ENCODE results near the gene ITGA8.

The ITGA8 gene

DNA sequence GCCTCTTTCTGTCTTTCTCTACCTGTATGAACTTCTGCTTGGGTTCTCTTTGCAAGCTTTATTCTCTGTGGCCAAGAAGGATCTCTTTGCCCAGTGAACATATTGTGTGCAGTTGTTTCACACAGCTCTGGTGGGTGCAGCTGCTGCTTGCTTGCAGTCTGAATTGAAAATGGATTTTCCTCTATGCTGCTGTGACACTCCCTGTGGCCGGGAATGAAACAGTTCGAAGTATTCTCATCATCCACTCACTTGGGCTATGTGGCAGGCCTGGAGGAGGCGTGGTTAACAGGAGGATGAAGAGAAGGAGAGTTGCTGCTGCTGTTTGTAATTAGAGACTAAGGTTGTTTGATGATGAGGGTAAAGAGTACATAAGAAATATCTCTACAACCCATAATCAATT is 28.4 kb upstream of the ITGA8 start:
- Histone ChIP-seq H3K4me1 (ENCODE audit: control insufficient read depth in 1 of 2, insufficient read depth in 2 of 2, low read length in 2 of 2) (no peaks in the 10 kb centered on the region), H3K9ac (ENCODE audit: low read depth in 1 of 2, low read length in 2 of 2) (no peak overlapping the region), H3K27me3 (ENCODE audit: control insufficient read depth in 1 of 2, insufficient read depth in 2 of 2, low read length in 2 of 2) (no peaks in the 10 kb centered on the region), H3K36me3 (ENCODE audit: control insufficient read depth in 1 of 2, insufficient read depth in 2 of 2, low read length in 2 of 2) (no peaks in the 10 kb centered on the region), H3K9me3 (ENCODE audit: control insufficient read depth in 1 of 2, low read length in 2 of 2) (no peaks in the 10 kb centered on the region), H3K27ac (ENCODE audit: low read depth, low read length) (no peak overlapping the region), H3K4me3 (ENCODE audit: low read depth in 1 of 2, low read length in 2 of 2) (no peak overlapping the region)

DNA sequence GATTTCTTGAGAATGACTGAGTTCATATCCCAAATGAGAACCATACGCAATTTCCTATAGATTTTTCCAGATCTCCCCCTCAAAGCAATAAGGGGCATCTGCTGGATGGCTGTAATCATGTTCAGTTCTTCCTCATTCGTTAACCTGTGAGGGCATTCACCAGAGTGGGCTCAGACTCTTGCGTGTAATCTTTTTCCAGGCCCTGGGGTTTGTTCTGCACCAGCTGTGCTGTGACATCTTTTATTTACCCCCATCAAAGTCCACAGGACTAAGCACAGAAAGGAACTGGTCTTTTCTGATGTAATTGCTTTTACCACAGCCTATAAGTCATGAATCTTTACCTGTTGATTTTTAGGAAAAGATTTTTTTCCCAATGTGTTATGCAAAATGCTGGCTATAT is 27.9 kb upstream of the ITGA8 start:
- no peaks in the 10 kb centered on the region for H3K4me1 ChIP-seq (ENCODE audit: control insufficient read depth in 1 of 2, insufficient read depth in 2 of 2, low read length in 2 of 2)
- no peak overlapping the region for H3K9ac ChIP-seq (ENCODE audit: low read depth in 1 of 2, low read length in 2 of 2)
- no peak overlapping the region for H3K27ac ChIP-seq (ENCODE audit: low read depth, low read length)
- no peaks in the 10 kb centered on the region for H3K27me3 ChIP-seq (ENCODE audit: control insufficient read depth in 1 of 2, insufficient read depth in 2 of 2, low read length in 2 of 2)
- no peaks in the 10 kb centered on the region for H3K36me3 ChIP-seq (ENCODE audit: control insufficient read depth in 1 of 2, insufficient read depth in 2 of 2, low read length in 2 of 2)
- no peaks in the 10 kb centered on the region for H3K9me3 ChIP-seq (ENCODE audit: control insufficient read depth in 1 of 2, low read length in 2 of 2)
- no peak overlapping the region for H3K4me3 ChIP-seq (ENCODE audit: low read depth in 1 of 2, low read length in 2 of 2)

GRCh38 chr10:15745751-15746150 is 26.0 kb upstream of the ITGA8 start:
- no peak overlapping the region for H3K4me3 ChIP-seq (ENCODE audit: low read depth in 1 of 2, low read length in 2 of 2)
- no peaks in the 10 kb centered on the region for H3K4me1 ChIP-seq (ENCODE audit: control insufficient read depth in 1 of 2, insufficient read depth in 2 of 2, low read length in 2 of 2)
- no peaks in the 10 kb centered on the region for H3K36me3 ChIP-seq (ENCODE audit: control insufficient read depth in 1 of 2, insufficient read depth in 2 of 2, low read length in 2 of 2)
- H3K27me3 ChIP-seq (ENCODE audit: control insufficient read depth in 1 of 2, insufficient read depth in 2 of 2, low read length in 2 of 2), result no peaks in the 10 kb centered on the region
- H3K9me3 ChIP-seq (ENCODE audit: control insufficient read depth in 1 of 2, low read length in 2 of 2), result no peaks in the 10 kb centered on the region
- H3K9ac ChIP-seq (ENCODE audit: low read depth in 1 of 2, low read length in 2 of 2), result no peak overlapping the region
- no peak overlapping the region for H3K27ac ChIP-seq (ENCODE audit: low read depth, low read length)

DNA sequence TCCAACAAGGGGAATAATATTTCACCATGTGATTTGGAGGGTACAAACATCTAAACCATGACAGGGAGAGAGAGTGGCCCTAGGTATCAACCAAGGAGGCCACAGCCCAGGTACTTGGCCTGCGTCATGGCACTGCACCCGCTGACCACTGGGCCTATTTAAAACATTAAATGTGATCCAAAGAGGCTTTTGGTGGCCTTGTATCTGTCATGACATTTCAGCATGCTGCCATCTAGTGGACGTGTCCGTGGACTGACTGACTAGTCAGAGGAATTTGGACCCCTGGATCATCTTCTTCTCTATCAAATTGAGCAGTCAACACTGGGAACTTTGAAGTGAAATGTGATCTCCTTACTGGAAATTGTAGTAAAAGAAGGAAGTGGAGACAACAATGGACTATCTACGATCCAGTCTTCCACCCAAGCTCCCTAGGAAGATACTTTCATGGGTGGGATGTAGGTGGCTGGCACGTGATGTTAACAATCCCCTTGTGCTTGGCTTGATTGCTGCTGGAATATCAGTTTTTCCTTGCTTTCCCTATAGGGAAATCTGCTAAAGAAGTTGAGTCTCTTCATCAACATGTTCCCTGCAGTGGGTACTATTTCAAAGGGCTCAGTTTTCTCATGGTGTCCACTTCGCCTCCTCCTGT is 24.6 kb upstream of the ITGA8 start:
- Histone ChIP-seq H3K36me3 (ENCODE audit: control insufficient read depth in 1 of 2, insufficient read depth in 2 of 2, low read length in 2 of 2) (no peaks in the 10 kb centered on the region), H3K4me3 (ENCODE audit: low read depth in 1 of 2, low read length in 2 of 2) (no peak overlapping the region), H3K27ac (ENCODE audit: low read depth, low read length) (no peak overlapping the region), H3K9ac (ENCODE audit: low read depth in 1 of 2, low read length in 2 of 2) (no peak overlapping the region), H3K9me3 (ENCODE audit: control insufficient read depth in 1 of 2, low read length in 2 of 2) (no peaks in the 10 kb centered on the region), H3K4me1 (ENCODE audit: control insufficient read depth in 1 of 2, insufficient read depth in 2 of 2, low read length in 2 of 2) (no peaks in the 10 kb centered on the region), H3K27me3 (ENCODE audit: control insufficient read depth in 1 of 2, insufficient read depth in 2 of 2, low read length in 2 of 2) (no peaks in the 10 kb centered on the region)

DNA sequence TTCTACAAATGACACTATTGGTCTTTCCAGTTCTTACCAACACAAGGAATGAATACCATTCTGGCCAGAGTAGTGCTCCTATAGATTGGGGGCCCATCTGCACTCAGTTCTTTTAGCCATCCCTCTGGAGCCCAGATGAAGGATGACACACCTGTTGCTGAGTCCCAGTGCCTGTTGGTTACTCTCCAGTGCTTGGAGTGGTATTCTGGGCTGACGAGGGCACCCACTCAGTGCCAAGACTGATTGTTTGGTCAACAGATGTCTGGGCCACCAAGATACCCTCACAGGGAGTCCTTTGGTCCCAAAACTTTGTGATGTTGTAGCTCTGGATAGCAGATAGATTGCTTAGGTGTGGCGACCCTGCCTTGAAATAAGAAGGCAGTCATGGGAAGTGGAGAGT is 23.7 kb upstream of the ITGA8 start:
- Histone ChIP-seq H3K4me3 (ENCODE audit: low read depth in 1 of 2, low read length in 2 of 2) (no peak overlapping the region), H3K4me1 (ENCODE audit: control insufficient read depth in 1 of 2, insufficient read depth in 2 of 2, low read length in 2 of 2) (no peaks in the 10 kb centered on the region), H3K9ac (ENCODE audit: low read depth in 1 of 2, low read length in 2 of 2) (no peak overlapping the region), H3K27ac (ENCODE audit: low read depth, low read length) (no peak overlapping the region), H3K36me3 (ENCODE audit: control insufficient read depth in 1 of 2, insufficient read depth in 2 of 2, low read length in 2 of 2) (no peaks in the 10 kb centered on the region), H3K9me3 (ENCODE audit: control insufficient read depth in 1 of 2, low read length in 2 of 2) (no peaks in the 10 kb centered on the region), H3K27me3 (ENCODE audit: control insufficient read depth in 1 of 2, insufficient read depth in 2 of 2, low read length in 2 of 2) (no peaks in the 10 kb centered on the region)

GRCh38 chr10:15742836-15743235 is 23.1 kb upstream of the ITGA8 start:
- H3K9ac ChIP-seq (ENCODE audit: low read depth in 1 of 2, low read length in 2 of 2), result no peak overlapping the region
- no peaks in the 10 kb centered on the region for H3K4me1 ChIP-seq (ENCODE audit: control insufficient read depth in 1 of 2, insufficient read depth in 2 of 2, low read length in 2 of 2)
- H3K4me3 ChIP-seq (ENCODE audit: low read depth in 1 of 2, low read length in 2 of 2), result no peak overlapping the region
- no peaks in the 10 kb centered on the region for H3K36me3 ChIP-seq (ENCODE audit: control insufficient read depth in 1 of 2, insufficient read depth in 2 of 2, low read length in 2 of 2)
- H3K27ac ChIP-seq (ENCODE audit: low read depth, low read length), result no peak overlapping the region
- no peaks in the 10 kb centered on the region for H3K9me3 ChIP-seq (ENCODE audit: control insufficient read depth in 1 of 2, low read length in 2 of 2)
- no peaks in the 10 kb centered on the region for H3K27me3 ChIP-seq (ENCODE audit: control insufficient read depth in 1 of 2, insufficient read depth in 2 of 2, low read length in 2 of 2)

DNA sequence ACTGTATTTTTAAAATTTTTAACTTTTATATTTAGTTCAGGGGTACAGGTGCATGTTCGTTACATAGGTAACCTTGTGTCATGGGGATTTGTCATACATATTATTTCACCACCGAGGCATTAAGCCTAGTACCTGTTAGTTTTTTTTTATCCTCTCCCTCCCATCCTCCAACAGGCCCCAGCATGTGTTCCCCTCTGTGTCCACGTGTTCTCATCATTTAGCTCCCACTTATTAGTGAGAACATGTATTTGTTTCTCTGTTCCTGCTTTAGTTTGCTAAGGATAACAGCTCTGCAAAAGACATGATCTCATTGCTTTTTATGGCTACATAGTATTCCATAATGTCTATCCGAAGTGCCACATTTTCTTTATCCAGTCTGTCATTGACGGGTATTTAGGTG is 22.4 kb upstream of the ITGA8 start:
- Histone ChIP-seq H3K9ac (ENCODE audit: low read depth in 1 of 2, low read length in 2 of 2) (no peak overlapping the region), H3K4me1 (ENCODE audit: control insufficient read depth in 1 of 2, insufficient read depth in 2 of 2, low read length in 2 of 2) (no peaks in the 10 kb centered on the region), H3K9me3 (ENCODE audit: control insufficient read depth in 1 of 2, low read length in 2 of 2) (no peaks in the 10 kb centered on the region), H3K27me3 (ENCODE audit: control insufficient read depth in 1 of 2, insufficient read depth in 2 of 2, low read length in 2 of 2) (no peaks in the 10 kb centered on the region), H3K36me3 (ENCODE audit: control insufficient read depth in 1 of 2, insufficient read depth in 2 of 2, low read length in 2 of 2) (no peaks in the 10 kb centered on the region), H3K27ac (ENCODE audit: low read depth, low read length) (no peak overlapping the region), H3K4me3 (ENCODE audit: low read depth in 1 of 2, low read length in 2 of 2) (no peak overlapping the region)

GRCh38 chr10:15741581-15741980 is 21.9 kb upstream of the ITGA8 start:
- no peak overlapping the region for H3K4me3 ChIP-seq (ENCODE audit: low read depth in 1 of 2, low read length in 2 of 2)
- no peaks in the 10 kb centered on the region for H3K9me3 ChIP-seq (ENCODE audit: control insufficient read depth in 1 of 2, low read length in 2 of 2)
- H3K9ac ChIP-seq (ENCODE audit: low read depth in 1 of 2, low read length in 2 of 2), result no peak overlapping the region
- H3K27me3 ChIP-seq (ENCODE audit: control insufficient read depth in 1 of 2, insufficient read depth in 2 of 2, low read length in 2 of 2), result no peaks in the 10 kb centered on the region
- H3K27ac ChIP-seq (ENCODE audit: low read depth, low read length), result no peak overlapping the region
- no peaks in the 10 kb centered on the region for H3K36me3 ChIP-seq (ENCODE audit: control insufficient read depth in 1 of 2, insufficient read depth in 2 of 2, low read length in 2 of 2)
- no peaks in the 10 kb centered on the region for H3K4me1 ChIP-seq (ENCODE audit: control insufficient read depth in 1 of 2, insufficient read depth in 2 of 2, low read length in 2 of 2)

- Histone ChIP-seq H3K27me3 (ENCODE audit: control insufficient read depth in 1 of 2, insufficient read depth in 2 of 2, low read length in 2 of 2) (no peaks in the 10 kb centered on the region), H3K4me1 (ENCODE audit: control insufficient read depth in 1 of 2, insufficient read depth in 2 of 2, low read length in 2 of 2) (no peaks in the 10 kb centered on the region), H3K9ac (ENCODE audit: low read depth in 1 of 2, low read length in 2 of 2) (no peak overlapping the region), H3K9me3 (ENCODE audit: control insufficient read depth in 1 of 2, low read length in 2 of 2) (no peaks in the 10 kb centered on the region), H3K27ac (ENCODE audit: low read depth, low read length) (no peak overlapping the region), H3K36me3 (ENCODE audit: control insufficient read depth in 1 of 2, insufficient read depth in 2 of 2, low read length in 2 of 2) (no peaks in the 10 kb centered on the region), H3K4me3 (ENCODE audit: low read depth in 1 of 2, low read length in 2 of 2) (no peak overlapping the region)
Observed at GRCh38 chr10:15740261-15740660, 20.5 kb upstream of the ITGA8 start.

- no peak overlapping the region for H3K27ac ChIP-seq (ENCODE audit: low read depth, low read length)
Observed at GRCh38 chr10:15739254-15739970, 19.7 kb upstream of the ITGA8 start.

More at GRCh38 chr10:15739254-15739970, 19.7 kb upstream of the ITGA8 start:
- Histone ChIP-seq H3K27me3 (ENCODE audit: control insufficient read depth in 1 of 2, insufficient read depth in 2 of 2, low read length in 2 of 2) (no peaks in the 10 kb centered on the region), H3K4me3 (ENCODE audit: low read depth in 1 of 2, low read length in 2 of 2) (no peak overlapping the region), H3K9me3 (ENCODE audit: control insufficient read depth in 1 of 2, low read length in 2 of 2) (no peaks in the 10 kb centered on the region), H3K9ac (ENCODE audit: low read depth in 1 of 2, low read length in 2 of 2) (no peak overlapping the region), H3K36me3 (ENCODE audit: control insufficient read depth in 1 of 2, insufficient read depth in 2 of 2, low read length in 2 of 2) (no peaks in the 10 kb centered on the region), H3K4me1 (ENCODE audit: control insufficient read depth in 1 of 2, insufficient read depth in 2 of 2, low read length in 2 of 2) (no peaks in the 10 kb centered on the region)

All from duodenal mucosa (tissue), 2 donors.